Activated B cell treated with CpG ODN at 0.5 μM for 24 hours (primary cell): ENCODE results near the gene PTCHD4. TPM values are rescaled to one million over a fixed set of nuclear protein-coding genes. Genes with fewer than 3 reads are reported as not detected.
"Not testable (repeated sequence)": the region's sequence is repeated elsewhere in the genome, so short reads cannot be mapped to it uniquely, and the experiment has no call there.

Source experiments
- ATAC-seq: fragments of 200-7000 bp; cut with Tn5 transposase; one replicate; pipeline ENCODE4 v1.10.0; 2021; ENCODE audit warnings: low read depth, mild to moderate bottlenecking, moderate library complexity
- CTCF ChIA-PET: fragments of 350-600 bp; sonication (Branson Sonifier 250); formaldehyde crosslinking; loops from one replicate; lab custom pipeline; 2021; ENCODE audit warnings: antibody characterized with exemption; lab: Charles Lee
- POLR2A ChIA-PET: fragments of 350-600 bp; sonication (Branson Sonifier 250); formaldehyde crosslinking; loops from one replicate; lab custom pipeline; 2021; ENCODE audit warnings: antibody characterized with exemption; lab: Charles Lee
- DNase-seq: peaks from one replicate; pipeline ENCODE4 v3.0.0; 2022
- H3K27ac Mint-ChIP-seq: one replicate; pipeline ENCODE4 v1.8.0; 2020; ENCODE audit warnings: mixed read lengths
- H3K27me3 Mint-ChIP-seq: one replicate; pipeline ENCODE4 v1.8.0; 2021; ENCODE audit warnings: mixed read lengths
- H3K36me3 Mint-ChIP-seq: one replicate; pipeline ENCODE4 v1.8.0; 2021; ENCODE audit warnings: low read depth, mixed read lengths
- H3K4me1 Mint-ChIP-seq: one replicate; pipeline ENCODE4 v1.8.0; 2021; ENCODE audit warnings: mixed read lengths
- H3K4me3 Mint-ChIP-seq: one replicate; pipeline ENCODE4 v1.8.0; 2020; ENCODE audit warnings: mild to moderate bottlenecking, mixed read lengths
- H3K9me3 Mint-ChIP-seq: one replicate; pipeline ENCODE4 v1.8.0; 2020; ENCODE audit warnings: mixed read lengths
- CTCF ChIP-seq: fragments of 200-600 bp; IDR thresholded peaks from one replicate; pipeline ENCODE4 v1.8.0; 2022; ENCODE audit warnings: antibody characterized with exemption, mild to moderate bottlenecking
- intact Hi-C: fragments of 100-400 bp; cut with micrococcal nuclease; formaldehyde crosslinking; loops from one replicate; pipeline ENCODE4 v1.15.1; 2024
- total RNA-seq: library from RNA; stranded (reverse); gene quantifications from 2 replicates; pipeline ENCODE4 v1.2.3, GENCODE V29; 2022

PTCHD4 gene
- total RNA-seq, 1 donor from 2014 or later = not detected

- intact Hi-C loops = no loop called here
- ATAC-seq = no peak
- no peaks in the 10 kb centered on the region for H3K27me3 Mint-ChIP-seq
- no peak overlapping the region for H3K4me3 Mint-ChIP-seq
- ChIA-PET POLR2A (no interaction called here), CTCF (no interaction called here)
- no peak for TF ChIP-seq CTCF
- no peak overlapping the region for H3K27ac Mint-ChIP-seq
- H3K36me3 Mint-ChIP-seq = no peaks in the 10 kb centered on the region
- no peaks in the 10 kb centered on the region for H3K4me1 Mint-ChIP-seq
- DNase-seq = no peak
- no peaks in the 10 kb centered on the region for H3K9me3 Mint-ChIP-seq
Measured at GRCh38 chr6:48123601-48124000, 12.6 kb upstream of the PTCHD4 start.

GRCh38 chr6:48121983-48122749, 11.2 kb upstream of the PTCHD4 start:
- H3K27ac Mint-ChIP-seq, H3K27me3 Mint-ChIP-seq, H3K9me3 Mint-ChIP-seq, CTCF ChIA-PET, ATAC-seq, DNase-seq, intact Hi-C loops, POLR2A ChIA-PET, H3K4me3 Mint-ChIP-seq, H3K4me1 Mint-ChIP-seq, H3K36me3 Mint-ChIP-seq: not testable (repeated sequence)

GRCh38 chr6:48116699-48117645, 6.0 kb upstream of the PTCHD4 start:
- TF ChIP-seq CTCF = no peak
- H3K9me3 Mint-ChIP-seq = no peaks in the 10 kb centered on the region
- H3K4me1 Mint-ChIP-seq = no peaks in the 10 kb centered on the region
- no peak for DNase-seq
- no peaks in the 10 kb centered on the region for H3K27me3 Mint-ChIP-seq
- intact Hi-C loops = no loop called here
- no peaks in the 10 kb centered on the region for H3K36me3 Mint-ChIP-seq
- CTCF ChIA-PET = no interaction called here
- H3K27ac Mint-ChIP-seq = no peak overlapping the region
- POLR2A ChIA-PET = no interaction called here
- no peak for ATAC-seq
- H3K4me3 Mint-ChIP-seq = no peak overlapping the region

GRCh38 chr6:48113130-48113529, 2.1 kb upstream of the PTCHD4 start:
- Mint-ChIP-seq H3K4me1 (no peaks in the 10 kb centered on the region), H3K9me3 (no peaks in the 10 kb centered on the region), H3K27me3 (no peaks in the 10 kb centered on the region), H3K27ac (no peak overlapping the region), H3K36me3 (no peaks in the 10 kb centered on the region), H3K4me3 (no peak overlapping the region)
- ATAC-seq (no peak), DNase-seq (no peak)
- no peak for TF ChIP-seq CTCF
- ChIA-PET POLR2A (no interaction called here), CTCF (no interaction called here)
- intact Hi-C loops = no loop called here

- no peak overlapping the region for H3K27ac Mint-ChIP-seq
- POLR2A ChIA-PET = no interaction called here
- H3K4me3 Mint-ChIP-seq = no peak overlapping the region
- DNase-seq (no peak), ATAC-seq (no peak)
- H3K36me3 Mint-ChIP-seq = no peaks in the 10 kb centered on the region
- intact Hi-C loops = no loop called here
- TF ChIP-seq CTCF = no peak
- CTCF ChIA-PET = no interaction called here
- no peaks in the 10 kb centered on the region for H3K4me1 Mint-ChIP-seq
- no peaks in the 10 kb centered on the region for H3K27me3 Mint-ChIP-seq
- H3K9me3 Mint-ChIP-seq = peaks cover 2% of the 10 kb centered on the region
Measured at GRCh38 chr6:48111575-48111974, 578 bp upstream of the PTCHD4 start.
